HG02973 (cell line): ENCODE results near the gene GOSR2.
A peak's percentile ranks its signal among the peaks of the same experiment; 100 is the strongest.

Experiments used
- ATAC-seq: cut with Tn5 transposase; IDR thresholded peaks from one replicate; pipeline ENCODE4 v1.9.1; 2021; ENCODE audit warnings: moderate library complexity; ENCODE audit not compliant: unreplicated experiment

Gene GOSR2

GRCh38 chr17:46922804-46923635 is at the start of gene GOSR2:
Gene GOSR2, plus strand, starts transcription at chr17:46923160. Its CDS starts 33 bp downstream, at chr17:46923193.
- peak; percentile 89 for ATAC-seq

DNA sequence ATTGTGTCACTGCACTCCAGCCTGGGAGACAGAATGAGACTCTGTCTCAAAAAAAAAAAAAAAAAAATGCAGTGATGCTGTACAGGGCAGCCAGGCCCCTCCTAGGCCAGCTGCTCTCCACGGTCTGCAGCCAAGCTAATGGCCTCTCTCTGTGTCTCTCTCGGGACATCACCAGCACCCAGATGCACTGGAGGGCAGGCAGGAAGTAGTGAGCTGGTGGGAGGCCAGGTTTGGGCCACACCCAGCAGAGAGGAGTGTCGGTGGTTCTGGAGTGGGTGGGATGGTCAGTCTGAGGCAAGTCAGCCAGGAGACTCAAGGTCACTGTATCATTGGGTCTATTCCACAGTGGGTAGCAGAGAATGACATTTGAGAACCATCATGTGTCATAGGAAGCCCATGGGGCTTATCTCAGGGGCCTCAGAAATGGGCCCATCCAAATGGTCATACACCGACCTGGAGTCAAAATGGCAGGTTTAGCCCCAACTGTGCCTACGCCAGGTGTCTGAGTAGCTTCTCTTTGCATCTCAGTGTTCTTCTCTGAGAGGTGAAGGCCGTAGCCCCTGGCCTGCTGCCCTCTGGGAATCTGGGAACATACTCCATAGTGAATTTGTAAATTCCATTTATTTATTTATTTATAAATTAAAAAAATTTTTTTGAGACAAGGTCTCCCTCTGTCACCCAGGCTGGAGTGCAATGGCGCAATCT is 48.9 kb upstream of the GOSR2 start:
- no peak for ATAC-seq

- ATAC-seq, result no peak
These were observed 48.1 kb upstream of the GOSR2 start for GRCh38 chr17:46874906-46875305.

DNA sequence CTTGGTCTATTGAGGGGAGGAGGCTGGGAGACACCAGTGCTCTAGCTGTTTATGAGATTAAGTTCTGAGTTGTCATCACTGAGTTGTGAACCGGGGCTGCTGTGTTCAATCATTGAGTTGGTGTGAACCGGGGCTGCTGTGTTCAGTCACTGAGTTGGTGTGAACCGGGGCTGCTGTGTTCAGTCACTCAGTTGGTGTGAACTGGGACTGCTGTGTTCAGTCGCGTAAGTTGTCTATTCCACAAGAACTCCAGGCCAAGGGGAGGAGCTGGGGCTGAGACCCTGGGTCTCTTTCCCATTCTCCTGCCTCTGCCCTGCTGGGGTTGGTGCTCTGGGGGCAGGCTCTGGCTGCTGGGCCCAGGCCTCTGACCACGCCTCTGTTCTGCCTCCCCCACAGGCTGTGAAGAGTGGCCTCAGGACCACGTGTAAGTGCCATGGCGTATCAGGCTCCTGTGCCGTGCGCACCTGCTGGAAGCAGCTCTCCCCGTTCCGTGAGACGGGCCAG is 47.1 kb upstream of the GOSR2 start:
- no peak for ATAC-seq

DNA sequence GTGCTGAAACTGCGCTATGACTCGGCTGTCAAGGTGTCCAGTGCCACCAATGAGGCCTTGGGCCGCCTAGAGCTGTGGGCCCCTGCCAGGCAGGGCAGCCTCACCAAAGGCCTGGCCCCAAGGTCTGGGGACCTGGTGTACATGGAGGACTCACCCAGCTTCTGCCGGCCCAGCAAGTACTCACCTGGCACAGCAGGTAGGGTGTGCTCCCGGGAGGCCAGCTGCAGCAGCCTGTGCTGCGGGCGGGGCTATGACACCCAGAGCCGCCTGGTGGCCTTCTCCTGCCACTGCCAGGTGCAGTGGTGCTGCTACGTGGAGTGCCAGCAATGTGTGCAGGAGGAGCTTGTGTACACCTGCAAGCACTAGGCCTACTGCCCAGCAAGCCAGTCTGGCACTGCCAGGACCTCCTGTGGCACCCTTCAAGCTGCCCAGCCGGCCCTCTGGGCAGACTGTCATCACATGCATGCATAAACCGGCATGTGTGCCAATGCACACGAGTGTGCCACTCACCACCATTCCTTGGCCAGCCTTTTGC is 46.5 kb upstream of the GOSR2 start:
- ATAC-seq, result no peak

DNA sequence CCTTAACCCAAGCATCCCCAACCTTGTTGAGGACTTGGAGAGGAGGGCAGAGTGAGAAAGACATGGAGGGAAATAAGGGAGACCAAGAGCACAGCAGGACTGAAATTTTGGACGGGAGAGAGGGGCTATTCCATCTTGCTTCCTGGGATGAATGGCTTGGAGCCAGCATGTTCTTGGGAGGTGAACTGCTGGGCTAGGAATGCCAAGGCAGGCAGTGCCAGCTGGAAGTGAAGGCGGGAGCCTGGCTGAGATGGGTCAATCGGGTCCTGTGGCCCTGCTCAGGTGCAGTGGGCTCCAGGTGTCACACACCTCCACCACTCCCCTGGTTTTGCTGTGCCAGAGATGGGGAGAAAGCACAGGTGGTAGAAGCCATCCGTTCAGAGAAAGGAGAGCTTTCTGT is 46.0 kb upstream of the GOSR2 start:
- no peak for ATAC-seq

GRCh38 chr17:46877466-46877865 is 45.5 kb upstream of the GOSR2 start:
- no peak for ATAC-seq

- ATAC-seq, result no peak
These were observed 44.9 kb upstream of the GOSR2 start for GRCh38 chr17:46878055-46878454.

DNA sequence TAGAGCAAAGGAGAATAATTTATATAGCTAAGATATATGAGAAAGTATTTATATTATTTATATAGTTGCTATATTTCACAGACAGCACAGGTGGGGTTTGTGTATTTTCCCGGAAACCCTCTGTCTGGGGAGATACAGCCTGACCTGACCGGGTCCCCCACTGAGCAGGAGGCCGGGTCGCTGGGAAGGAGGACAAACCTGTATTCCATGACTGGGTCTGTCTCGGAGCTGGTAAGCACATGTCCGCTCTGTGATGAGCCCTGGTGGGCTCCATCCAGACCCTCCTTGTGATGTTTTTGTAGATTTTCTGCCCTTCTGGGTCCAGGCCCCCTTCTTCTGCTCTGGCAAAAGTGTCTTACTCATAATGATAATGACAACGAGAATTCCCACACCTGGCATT is 43.9 kb upstream of the GOSR2 start:
- no peak for ATAC-seq

DNA sequence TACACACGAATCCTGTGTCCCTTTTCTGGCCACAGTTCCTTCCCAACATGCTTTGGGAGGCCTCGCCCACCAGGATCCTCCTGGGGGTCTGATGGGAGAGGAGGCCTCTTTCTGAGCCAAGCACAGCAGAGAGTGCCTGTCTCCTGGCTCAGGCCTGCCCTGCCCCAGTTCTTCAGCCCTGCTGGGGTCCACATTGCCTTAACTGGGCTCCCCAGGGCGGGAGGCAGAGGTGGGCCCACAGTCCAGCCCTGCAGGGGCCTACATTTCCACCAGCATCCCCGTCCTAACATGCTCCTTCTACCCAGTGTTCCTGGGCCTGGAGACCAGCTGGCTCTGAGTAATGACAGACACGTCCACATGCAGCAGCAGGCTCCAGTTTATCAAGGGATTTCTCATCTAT is 41.9 kb upstream of the GOSR2 start:
- no peak for ATAC-seq

DNA sequence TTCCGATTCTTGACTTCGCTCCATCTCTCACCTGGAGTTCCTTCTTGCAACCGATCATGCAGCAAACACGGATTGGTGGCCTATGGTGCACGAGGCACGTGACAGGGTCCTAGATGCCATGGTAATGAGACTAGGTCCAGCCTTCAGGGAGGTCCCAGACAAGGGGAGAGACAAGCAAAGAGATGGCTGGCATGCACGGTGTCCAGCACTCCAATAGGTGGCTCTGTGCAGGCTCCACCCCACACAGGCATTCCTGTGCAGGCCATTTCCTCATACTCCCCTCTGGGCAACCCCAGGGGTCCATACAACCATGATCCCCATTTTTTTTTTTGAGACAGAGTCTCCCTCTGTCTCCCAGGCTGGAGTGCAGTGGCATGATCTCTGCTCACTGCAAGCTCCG is 40.3 kb upstream of the GOSR2 start:
- no peak for ATAC-seq

DNA sequence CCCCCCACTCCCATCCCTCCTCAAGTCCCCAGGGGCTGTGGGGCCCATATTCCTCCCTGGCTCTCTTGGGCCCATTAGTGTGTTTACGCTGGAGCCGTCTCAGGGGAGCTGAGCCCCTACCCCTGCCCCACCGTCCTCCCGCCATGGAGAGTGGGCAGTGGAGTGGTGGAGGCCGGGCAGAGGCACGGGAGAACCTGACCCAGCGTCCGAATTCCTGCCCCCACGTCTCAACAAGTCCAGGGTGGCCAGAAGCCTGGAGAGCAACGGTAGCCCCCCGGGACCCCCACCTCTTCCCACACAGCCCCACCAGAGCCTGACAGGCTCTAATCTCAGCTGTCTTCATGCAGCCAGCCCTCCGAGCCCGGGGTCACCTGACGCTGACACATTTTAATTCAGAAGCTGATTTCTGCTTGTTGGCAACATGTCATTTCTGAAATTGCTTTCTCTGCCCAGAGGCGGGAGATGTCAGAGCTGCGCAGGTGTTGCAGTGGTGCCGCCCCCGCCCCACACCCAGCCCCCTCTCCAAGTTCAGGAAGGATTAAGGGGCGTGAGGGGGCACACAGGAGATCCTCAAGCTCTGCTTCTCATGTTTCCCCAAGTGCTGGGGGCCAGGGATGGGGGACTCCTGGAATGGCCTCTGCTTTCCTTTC is 39.0 kb upstream of the GOSR2 start:
- ATAC-seq, result no peak

DNA sequence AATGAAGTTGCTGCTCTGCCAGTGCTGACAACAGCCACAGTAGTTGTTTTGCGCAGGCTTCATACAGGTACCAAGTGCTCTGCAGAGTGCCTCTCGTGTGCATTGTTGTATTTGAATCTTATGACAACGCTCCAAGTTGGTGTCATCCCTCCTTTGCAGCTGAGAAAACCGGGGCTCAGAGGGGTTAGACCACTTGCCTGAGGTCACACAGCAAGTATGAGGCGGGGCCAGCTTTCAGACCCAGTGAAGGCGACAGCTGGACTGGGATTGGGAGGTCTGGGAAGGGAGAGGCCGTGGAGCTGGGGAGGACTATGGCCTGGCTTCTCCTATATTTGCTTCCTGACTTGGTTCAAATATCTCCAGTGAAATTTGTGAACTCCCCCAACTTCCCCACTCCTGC is 38.4 kb upstream of the GOSR2 start:
- no peak for ATAC-seq

- no peak for ATAC-seq
These were observed 37.3 kb upstream of the GOSR2 start for GRCh38 chr17:46885415-46886309.

- no peak for ATAC-seq
These were observed 36.7 kb upstream of the GOSR2 start for GRCh38 chr17:46886310-46886663.

DNA sequence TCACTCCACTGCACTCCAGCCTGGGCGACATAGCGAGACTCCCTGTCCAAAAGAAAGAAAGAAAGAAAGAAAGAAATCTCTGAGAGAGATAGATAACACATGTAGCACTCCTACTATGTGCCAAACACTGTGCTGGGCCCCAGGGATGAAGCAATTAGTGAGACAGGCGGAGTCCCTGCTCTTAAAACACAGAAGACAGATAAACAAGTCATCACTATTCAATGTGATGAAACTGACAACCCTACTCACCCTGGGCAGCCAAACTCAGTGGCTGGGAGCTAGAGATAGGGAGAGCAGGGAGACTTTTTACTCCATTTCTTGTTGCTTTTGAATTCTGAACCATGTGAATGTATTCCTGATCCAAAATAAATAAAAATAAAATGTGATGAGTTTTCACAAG is 35.2 kb upstream of the GOSR2 start:
- ATAC-seq, result no peak

DNA sequence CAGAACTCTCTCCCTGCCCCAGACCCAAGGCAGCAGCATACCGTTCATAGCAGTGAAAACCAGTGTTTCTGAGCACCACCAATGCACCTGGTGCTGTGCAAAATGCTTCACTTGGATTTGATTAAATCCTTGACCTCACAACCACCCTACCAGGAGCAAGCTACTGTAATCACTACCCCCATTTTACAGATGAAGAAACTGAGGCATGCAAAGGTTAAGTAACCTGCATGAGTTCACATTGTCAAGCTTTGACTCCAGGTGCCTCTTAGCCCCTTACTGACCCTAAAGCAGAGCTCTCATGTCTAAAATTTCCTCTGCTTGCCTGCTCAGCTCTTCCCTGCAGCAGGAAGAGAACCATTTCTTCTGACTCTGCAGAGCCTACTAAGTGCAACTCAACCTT is 34.2 kb upstream of the GOSR2 start:
- no peak for ATAC-seq

DNA sequence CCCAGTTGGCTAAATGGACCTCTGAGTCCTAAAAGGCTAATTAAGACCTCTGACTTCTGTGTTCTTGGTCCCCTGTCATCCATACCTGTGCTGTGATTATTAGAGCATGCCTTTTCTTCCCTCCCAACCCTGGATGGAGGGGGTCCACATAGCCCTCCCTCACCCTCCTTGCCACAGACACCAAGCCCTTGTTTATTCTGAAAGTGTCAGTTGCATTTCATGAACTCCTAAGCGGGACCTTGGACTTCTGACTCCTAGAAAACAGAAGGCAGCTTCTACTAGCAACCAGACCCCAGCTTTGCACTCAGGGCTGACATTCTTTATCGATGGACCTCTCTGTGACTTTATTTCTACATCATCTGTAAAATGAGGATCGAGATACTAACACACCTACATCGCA is 33.4 kb upstream of the GOSR2 start:
- ATAC-seq, result no peak

- ATAC-seq, result no peak
These were observed 32.9 kb upstream of the GOSR2 start for GRCh38 chr17:46889992-46890564.

GRCh38 chr17:46890638-46891037 is 32.3 kb upstream of the GOSR2 start:
- ATAC-seq, result no peak
